Vagina (tissue), 2 donors: ENCODE data around the gene CCDC88C.

Experiments used
- POLR2AphosphoS5 ChIP-seq, 2 donors: sonication (generic); formaldehyde crosslinking; IDR thresholded peaks; one replicate each; pipeline ENCODE4 v1.9.0; 2017; ENCODE audit warnings: antibody characterized with exemption in 2 of 2, mild to moderate bottlenecking in 2 of 2, low read depth in 1 of 2; ENCODE audit not compliant: insufficient read depth in 1 of 2
- TF ChIP-seq, protein P1 (sequence below), 3 experiments: fragments of 450-650 bp in 2 of 3; fragments of 200-600 bp in 1 of 3; sonication (generic) in 1 of 3; IDR thresholded peaks; one replicate each; pipeline ENCODE4 v1.5.1; 2017 to 2019; ENCODE audit warnings: antibody characterized with exemption in 3 of 3, mild to moderate bottlenecking in 2 of 3, moderate library complexity in 2 of 3

DNA sequence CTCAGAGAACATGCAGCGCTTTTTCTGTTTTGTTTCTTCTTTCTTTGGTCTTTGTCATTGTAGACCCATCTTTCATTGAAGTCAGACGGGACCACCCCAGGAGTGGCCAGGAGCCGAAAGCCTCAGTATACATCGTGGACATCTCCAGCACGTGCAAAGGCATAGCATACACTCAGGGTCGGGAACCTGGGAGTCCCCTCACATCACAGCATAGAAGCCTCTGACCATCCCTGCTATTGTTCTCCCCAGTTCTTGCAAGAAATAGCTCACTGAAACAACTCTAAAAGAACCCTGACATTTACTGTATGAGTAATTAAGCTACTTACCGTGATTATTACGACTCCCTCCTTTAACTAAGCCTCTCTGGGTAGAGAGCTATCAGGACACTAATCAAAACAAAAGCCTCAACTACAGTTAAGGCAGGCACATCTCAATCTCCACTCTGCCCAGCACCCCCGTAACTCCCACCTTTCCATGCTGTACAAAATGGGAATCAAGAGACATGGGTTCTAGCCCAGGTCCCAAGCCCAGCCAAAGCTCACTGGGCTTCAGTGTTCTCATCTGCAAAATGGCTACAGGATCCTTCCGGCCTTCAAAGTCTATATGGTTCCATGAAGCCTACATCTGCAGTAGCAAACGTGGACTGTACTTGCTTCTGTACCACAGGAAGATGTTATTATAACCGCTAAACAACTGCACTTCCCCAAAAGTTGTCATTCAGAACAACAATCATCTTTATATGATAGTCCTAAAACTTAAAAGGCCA, 6.7 kb downstream of the CCDC88C start:
- TF ChIP-seq, protein P1, sequence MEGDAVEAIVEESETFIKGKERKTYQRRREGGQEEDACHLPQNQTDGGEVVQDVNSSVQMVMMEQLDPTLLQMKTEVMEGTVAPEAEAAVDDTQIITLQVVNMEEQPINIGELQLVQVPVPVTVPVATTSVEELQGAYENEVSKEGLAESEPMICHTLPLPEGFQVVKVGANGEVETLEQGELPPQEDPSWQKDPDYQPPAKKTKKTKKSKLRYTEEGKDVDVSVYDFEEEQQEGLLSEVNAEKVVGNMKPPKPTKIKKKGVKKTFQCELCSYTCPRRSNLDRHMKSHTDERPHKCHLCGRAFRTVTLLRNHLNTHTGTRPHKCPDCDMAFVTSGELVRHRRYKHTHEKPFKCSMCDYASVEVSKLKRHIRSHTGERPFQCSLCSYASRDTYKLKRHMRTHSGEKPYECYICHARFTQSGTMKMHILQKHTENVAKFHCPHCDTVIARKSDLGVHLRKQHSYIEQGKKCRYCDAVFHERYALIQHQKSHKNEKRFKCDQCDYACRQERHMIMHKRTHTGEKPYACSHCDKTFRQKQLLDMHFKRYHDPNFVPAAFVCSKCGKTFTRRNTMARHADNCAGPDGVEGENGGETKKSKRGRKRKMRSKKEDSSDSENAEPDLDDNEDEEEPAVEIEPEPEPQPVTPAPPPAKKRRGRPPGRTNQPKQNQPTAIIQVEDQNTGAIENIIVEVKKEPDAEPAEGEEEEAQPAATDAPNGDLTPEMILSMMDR (IDR thresholded peaks at IDR 0.05), result no peak
- no peak for TF ChIP-seq POLR2AphosphoS5 (IDR thresholded peaks at IDR 0.05; ENCODE audit: insufficient read depth in 1 of 2, low read depth in 1 of 2)
